ENCODE results near the gene TXNL4A.
A peak's percentile ranks its signal among the peaks of the same experiment; 100 is the strongest.
"Not testable (repeated sequence)": the region's sequence is repeated elsewhere in the genome, so short reads cannot be mapped to it uniquely, and the experiment has no call there.

Gene TXNL4A

DNA sequence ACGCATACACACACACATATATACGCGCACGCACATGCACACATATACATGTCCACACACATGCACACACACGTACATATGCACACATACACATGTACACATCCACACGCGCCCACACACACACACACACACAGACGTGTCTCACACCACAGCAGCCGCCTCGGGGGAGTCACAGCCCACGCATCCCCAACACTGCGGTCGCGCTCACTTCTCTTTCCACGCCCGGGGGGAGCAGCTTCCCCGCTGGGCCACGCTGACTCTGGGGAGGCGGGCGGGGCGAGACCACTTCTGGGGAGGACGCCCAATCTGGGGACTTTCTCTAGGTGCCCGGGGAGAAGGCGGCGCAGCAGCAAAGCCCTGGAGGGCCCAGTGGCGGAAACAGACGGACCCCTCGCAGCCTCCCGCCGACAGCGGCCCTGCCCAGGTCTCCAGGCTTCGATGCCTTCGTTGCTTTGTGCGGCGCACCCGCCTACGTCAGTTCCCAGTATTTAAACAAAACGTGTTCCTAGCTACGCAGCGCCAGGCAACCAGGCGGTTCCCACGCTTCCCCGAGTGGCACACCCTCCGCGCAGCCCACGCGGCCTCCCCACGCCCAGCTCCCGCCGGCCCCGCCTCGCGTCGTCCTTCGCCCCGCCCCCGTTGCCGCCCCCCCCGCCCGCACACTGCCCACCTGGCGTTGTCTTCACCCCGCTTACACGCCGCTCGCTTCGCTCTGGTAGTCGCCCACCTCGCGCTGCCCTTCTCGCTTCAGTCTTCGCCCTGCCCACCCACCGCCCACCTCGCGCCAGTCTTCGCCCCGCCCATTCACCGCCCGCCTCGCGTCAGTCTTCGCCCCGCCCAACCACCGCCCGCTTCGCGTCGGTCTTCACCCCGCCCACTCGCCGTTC, 45.1 kb upstream of the TXNL4A start:
- TF ChIP-seq CTCF (IDR thresholded peaks at IDR 0.05), result no peak
- H3K4me1 ChIP-seq, result peaks cover 0 to 18% (median 8%) of the 10 kb centered on the region in 4 donors
- no peaks in the 10 kb centered on the region for H3K27me3 ChIP-seq
- peak overlapping the region; percentile 82 to 93 for H3K4me3 ChIP-seq
- H3K36me3 ChIP-seq, result peaks cover 0 to 24% (median 22%) of the 10 kb centered on the region in 3 donors
- intact Hi-C loops (cut with DNase I; ENCODE audit: low total_unique reads), result loop anchor here (2.0 to 10.0 kb wide), 5 partner anchors 45 to 641 kb away; partner anchors contain the start of genes ADNP2, SLC66A2 and TXNL4A
- no peaks in the 10 kb centered on the region for H3K9me3 ChIP-seq
- peak overlapping the region; percentile 85 to 87 for H3K27ac ChIP-seq
- peak in 1 of 2 donors; percentile 45 for DNase-seq

- no peak for DNase-seq
- Histone ChIP-seq H3K36me3 (peaks cover 17 to 42% (median 33%) of the 10 kb centered on the region in 3 donors), H3K9me3 (peaks cover 0 to 25% (median 12%) of the 10 kb centered on the region in 3 donors), H3K27me3 (no peaks in the 10 kb centered on the region), H3K4me1 (peaks cover 0 to 7% (median 0%) of the 10 kb centered on the region in 4 donors), H3K27ac (no peak overlapping the region), H3K4me3 (no peak overlapping the region)
- intact Hi-C loops (cut with DNase I; ENCODE audit: low total_unique reads), result loop anchor here (5.0 to 10.0 kb wide), 3 partner anchors 75 to 637 kb away; partner anchors contain the start of gene SLC66A2
- TF ChIP-seq CTCF (IDR thresholded peaks at IDR 0.05), result no peak
These were observed 41.3 kb upstream of the TXNL4A start for GRCh38 chr18:80029690-80030089.

- Histone ChIP-seq H3K36me3 (peaks cover 33 to 59% (median 34%) of the 10 kb centered on the region in 3 donors), H3K9me3 (peaks cover 11 to 45% (median 32%) of the 10 kb centered on the region in 3 donors)
- H3K27me3 ChIP-seq; H3K27ac ChIP-seq; intact Hi-C loops (cut with DNase I; ENCODE audit: low total_unique reads); H3K4me3 ChIP-seq; H3K4me1 ChIP-seq; DNase-seq: not testable (repeated sequence)
These were observed 39.4 kb upstream of the TXNL4A start for GRCh38 chr18:80027719-80028118.

- H3K27ac ChIP-seq, result no peak overlapping the region
- intact Hi-C loops (cut with DNase I; ENCODE audit: low total_unique reads), result no loop called here
- DNase-seq, result no peak
- H3K4me1 ChIP-seq, result no peaks in the 10 kb centered on the region
- no peak for TF ChIP-seq CTCF (IDR thresholded peaks at IDR 0.05)
- H3K4me3 ChIP-seq, result no peak overlapping the region
- H3K27me3 ChIP-seq, result no peaks in the 10 kb centered on the region
- peaks cover 34 to 70% (median 46%) of the 10 kb centered on the region in 3 donors for H3K36me3 ChIP-seq
- H3K9me3 ChIP-seq, result peaks cover 16 to 58% (median 45%) of the 10 kb centered on the region in 3 donors
These were observed 38.0 kb upstream of the TXNL4A start for GRCh38 chr18:80026363-80026762.

- DNase-seq, result no peak
- Histone ChIP-seq H3K27ac (no peak overlapping the region), H3K36me3 (peaks cover 27 to 58% (median 55%) of the 10 kb centered on the region in 3 donors), H3K27me3 (no peaks in the 10 kb centered on the region), H3K4me3 (no peak overlapping the region), H3K9me3 (peaks cover 19 to 87% (median 72%) of the 10 kb centered on the region in 3 donors), H3K4me1 (no peaks in the 10 kb centered on the region)
- intact Hi-C loops (cut with DNase I; ENCODE audit: low total_unique reads), result no loop called here
- no peak for TF ChIP-seq CTCF (IDR thresholded peaks at IDR 0.05)
These were observed 34.8 kb upstream of the TXNL4A start for GRCh38 chr18:80023173-80023572.

DNA sequence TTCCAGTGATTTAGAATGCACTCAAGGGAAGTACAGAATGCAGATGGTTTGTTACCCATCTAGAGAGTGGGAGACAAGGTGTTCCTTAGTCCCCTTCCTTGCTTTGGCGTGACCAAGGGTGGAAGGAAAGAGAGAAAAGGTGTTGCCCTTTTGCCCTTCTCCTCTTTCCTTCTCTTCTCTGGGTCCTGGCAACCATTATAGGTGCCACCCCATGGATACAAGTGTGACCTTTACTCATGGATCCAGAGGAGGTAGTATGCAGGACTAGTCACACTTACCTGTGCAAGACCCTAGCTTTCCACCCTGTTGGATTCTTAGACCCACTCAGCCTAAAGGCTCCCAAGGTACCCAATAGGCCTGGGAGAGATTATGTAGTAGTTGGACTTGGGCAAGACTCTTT, 34.2 kb upstream of the TXNL4A start:
- no peak for TF ChIP-seq CTCF (IDR thresholded peaks at IDR 0.05)
- Histone ChIP-seq H3K27ac (no peak overlapping the region), H3K27me3 (no peaks in the 10 kb centered on the region), H3K9me3 (peaks cover 19 to 87% (median 72%) of the 10 kb centered on the region in 3 donors), H3K36me3 (peaks cover 27 to 58% (median 55%) of the 10 kb centered on the region in 3 donors), H3K4me3 (no peak overlapping the region), H3K4me1 (no peaks in the 10 kb centered on the region)
- intact Hi-C loops (cut with DNase I; ENCODE audit: low total_unique reads), result no loop called here
- DNase-seq, result no peak
